Epithelial cell of proximal tubule (primary cell): Measurements from ENCODE around the gene ATXN3. TPM values are rescaled to one million over a fixed set of nuclear protein-coding genes. Genes with fewer than 3 reads are reported as not detected.

ENCODE experiments used
- DNase-seq: peaks from one replicate; pipeline ENCODE4 v3.0.0-alpha.2; 2011; ENCODE audit warnings: low read depth
- H3K4me3 ChIP-seq: 2 replicates; pipeline ENCODE4 v1.5.1; 2011; ENCODE audit warnings: low read depth, mild to moderate bottlenecking, low read length
- total RNA-seq: library from RNA; depleted of rRNA; stranded (reverse); fragments of >200 nt; gene quantifications from 2 replicates; pipeline ENCODE4 v1.2.3, GENCODE V29; 2015
- TF ChIP-seq, protein P1 (sequence below): conservative IDR thresholded peaks from 2 replicates; pipeline ENCODE4 v1.5.1; 2012; ENCODE audit warnings: low read depth, mild to moderate bottlenecking, low read length

ATXN3 gene
- total RNA-seq, 1 donor from 2014 or later, result 23.1 TPM

- TF ChIP-seq, protein P1, sequence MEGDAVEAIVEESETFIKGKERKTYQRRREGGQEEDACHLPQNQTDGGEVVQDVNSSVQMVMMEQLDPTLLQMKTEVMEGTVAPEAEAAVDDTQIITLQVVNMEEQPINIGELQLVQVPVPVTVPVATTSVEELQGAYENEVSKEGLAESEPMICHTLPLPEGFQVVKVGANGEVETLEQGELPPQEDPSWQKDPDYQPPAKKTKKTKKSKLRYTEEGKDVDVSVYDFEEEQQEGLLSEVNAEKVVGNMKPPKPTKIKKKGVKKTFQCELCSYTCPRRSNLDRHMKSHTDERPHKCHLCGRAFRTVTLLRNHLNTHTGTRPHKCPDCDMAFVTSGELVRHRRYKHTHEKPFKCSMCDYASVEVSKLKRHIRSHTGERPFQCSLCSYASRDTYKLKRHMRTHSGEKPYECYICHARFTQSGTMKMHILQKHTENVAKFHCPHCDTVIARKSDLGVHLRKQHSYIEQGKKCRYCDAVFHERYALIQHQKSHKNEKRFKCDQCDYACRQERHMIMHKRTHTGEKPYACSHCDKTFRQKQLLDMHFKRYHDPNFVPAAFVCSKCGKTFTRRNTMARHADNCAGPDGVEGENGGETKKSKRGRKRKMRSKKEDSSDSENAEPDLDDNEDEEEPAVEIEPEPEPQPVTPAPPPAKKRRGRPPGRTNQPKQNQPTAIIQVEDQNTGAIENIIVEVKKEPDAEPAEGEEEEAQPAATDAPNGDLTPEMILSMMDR, result no peak
- H3K4me3 ChIP-seq, result no peak overlapping the region
- no peak for DNase-seq
These were observed 96.8 kb downstream of the ATXN3 start for GRCh38 chr14:92009604-92010003.

Other genes with a start within 250 kb of the ATXN3 start
- gene TC2N, start 239.0 kb downstream of the ATXN3 start, total RNA-seq, result 3.0 and 5.1 TPM in 2 replicates
- 2.2 and 4.8 TPM in 2 replicates for gene FBLN5, start 158.9 kb downstream of the ATXN3 start, total RNA-seq
- gene TRIP11, start 66.5 kb downstream of the ATXN3 start, total RNA-seq, result 12.0 and 15.1 TPM in 2 replicates
- 174 and 316 TPM in 2 replicates for gene NDUFB1, start 15.1 kb upstream of the ATXN3 start, total RNA-seq
- 35.5 and 35.6 TPM in 2 replicates for gene CPSF2, start 15.4 kb upstream of the ATXN3 start, total RNA-seq
- gene SLC24A4, start 216.6 kb upstream of the ATXN3 start, total RNA-seq, result not detected in 2 replicates